ENCODE results near the gene FGF22.

The FGF22 gene

DNA sequence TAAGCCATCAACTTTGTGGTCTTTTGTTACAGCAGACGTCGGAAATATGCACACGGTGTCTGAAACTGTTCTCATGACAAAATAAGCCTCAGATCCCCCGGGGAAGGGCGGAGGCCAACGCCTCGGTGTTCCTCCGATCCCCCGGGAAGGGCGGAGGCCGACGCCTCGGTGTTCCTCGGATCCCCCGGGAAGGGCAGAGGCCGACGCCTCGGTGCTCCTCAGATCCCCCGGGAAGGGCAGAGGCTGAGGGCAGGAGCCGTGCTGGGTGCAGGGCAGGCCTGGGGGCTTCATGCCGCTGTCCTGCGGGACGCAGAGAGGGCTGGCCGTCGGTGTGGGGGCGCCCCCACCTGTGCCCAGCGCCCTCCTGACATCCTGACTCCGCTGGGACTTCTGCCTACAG is 4.7 kb downstream of the FGF22 start:
- no peak for DNase-seq (ENCODE audit: low read depth)

DNA sequence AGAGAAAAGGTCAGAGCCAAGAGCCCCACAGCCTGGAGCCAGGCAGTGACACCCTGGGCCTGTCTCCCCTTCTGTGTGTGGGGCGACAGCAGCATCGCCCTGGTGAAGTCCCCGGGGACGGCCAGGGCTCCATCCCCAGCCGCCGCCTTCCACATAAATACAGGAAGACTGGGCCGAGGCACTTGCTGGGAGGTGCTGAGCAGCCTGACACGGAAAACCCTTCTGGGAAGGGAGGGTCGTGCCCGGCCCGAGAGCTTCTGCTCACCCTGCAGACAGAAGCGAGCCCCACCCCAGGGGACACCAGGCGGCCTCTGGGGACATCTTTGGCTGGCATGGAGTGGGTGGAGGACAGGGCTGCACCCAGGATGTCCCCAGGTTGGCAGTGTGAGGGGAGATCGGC is 5.1 kb downstream of the FGF22 start:
- DNase-seq (ENCODE audit: low read depth): no peak

DNA sequence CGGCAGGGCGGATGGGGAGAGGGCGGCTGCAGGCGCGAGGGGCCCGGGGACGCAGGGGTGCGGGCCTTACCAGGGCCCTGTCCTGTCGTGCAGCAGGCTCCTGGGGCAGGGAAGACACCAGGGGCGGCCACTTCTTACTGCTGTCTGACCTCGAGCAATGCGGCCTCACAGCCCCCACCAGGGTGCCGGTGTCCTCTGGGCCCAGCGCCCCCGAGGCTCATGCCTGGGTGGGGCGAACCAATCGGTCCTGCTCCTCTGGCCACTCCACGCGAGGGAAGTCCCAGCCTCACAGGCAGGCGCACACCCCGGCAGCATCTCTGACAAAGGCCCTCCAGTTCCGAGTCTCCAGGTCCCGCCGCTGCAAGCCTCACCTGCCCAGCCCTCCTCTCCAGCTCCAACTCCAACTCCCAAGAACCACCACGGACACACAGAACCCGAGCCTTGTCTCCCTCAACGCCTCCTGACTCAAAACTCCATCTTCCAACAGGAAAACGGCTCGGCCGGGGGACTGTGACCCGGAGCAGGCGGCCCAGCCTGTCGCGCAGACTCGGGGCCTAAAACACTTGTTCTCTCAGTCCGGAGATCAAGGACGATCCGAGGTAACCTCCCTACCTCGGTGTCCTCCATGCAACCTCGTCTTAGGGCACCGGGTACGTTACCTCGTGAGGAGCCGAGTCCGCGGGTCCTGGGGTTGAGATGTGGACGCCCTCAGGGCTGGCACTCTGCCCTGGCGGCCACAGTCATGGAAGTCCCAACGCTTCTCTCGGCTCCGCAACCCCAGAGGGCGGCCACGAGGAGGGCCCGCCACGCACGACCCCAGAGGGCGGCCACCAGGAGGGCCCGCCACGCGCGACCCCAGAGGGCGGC is 6.5 kb downstream of the FGF22 start:
- no peak for DNase-seq (ENCODE audit: low read depth)

DNA sequence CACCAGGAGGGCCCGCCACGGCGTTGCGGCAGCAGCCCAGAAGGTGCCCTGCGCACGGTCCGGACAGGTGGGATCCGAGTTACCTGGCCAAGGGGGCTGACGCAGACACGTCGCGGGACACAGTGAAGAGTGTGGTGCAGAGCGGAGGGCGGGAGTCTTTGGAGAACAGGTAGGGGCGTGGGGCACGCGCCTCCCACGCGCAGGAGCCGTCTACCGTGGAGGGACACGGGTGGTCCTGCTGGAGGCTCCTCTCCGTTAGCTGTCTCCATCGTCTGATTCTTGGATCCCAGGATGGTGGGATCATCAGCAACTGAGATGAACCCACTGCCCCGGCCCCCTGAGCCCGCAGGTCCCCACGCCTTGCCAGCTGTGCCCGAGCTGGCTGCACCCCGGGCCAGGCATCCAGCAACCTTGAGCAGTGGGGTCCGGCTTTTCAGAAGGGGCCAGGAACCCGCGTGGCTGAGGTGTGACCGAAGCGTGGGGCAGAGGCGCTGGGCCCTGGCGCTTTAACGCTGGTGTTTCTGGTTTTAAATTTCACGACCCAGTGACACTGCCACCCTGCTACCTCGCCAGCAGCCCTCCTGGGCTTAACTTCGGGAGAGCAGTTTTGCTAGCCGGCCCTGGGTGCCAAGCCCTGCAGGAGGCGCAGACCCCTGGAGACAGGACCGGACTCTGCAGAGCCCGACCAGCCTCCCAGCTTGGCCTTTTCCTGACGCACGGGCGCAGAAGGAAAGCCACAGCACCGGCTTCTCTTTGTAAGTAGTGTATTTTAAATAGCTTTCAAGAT is 7.3 kb downstream of the FGF22 start:
- DNase-seq (ENCODE audit: low read depth): no peak

DNA sequence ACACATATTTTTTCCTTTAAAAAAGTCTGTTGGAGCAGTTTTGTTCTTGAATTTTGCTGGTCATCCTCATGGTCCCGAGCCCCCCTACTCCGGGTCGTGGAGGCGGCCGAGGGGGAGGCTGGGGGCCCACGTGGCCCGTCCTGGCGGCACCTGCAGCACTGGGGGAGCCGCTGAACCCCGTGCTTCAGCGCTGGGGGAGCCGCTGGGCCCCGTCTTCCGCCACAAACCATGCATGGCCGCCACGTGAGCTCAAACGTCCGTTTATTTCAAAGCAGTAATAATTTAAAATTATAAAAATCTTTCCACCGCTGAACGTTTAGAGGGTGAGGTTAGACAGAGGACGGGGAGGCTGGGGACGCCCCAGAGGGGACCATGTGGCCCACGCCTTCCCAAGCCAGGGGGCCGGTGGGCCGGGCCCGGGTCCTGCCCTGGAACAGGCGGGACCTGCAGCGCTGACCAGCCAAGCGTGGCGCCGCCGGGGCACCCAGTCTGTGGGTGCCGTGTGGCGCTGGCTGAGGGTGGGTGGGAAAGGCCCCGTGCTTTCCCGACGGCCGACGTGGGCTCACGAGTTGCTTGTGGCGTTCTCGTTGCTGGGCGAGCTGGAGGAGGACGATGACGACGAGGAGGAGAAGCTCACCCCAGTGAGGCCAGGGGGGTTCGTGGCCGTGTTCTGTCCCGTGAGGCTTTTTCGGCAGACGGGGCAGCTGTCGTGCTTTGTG is 8.0 kb downstream of the FGF22 start:
- DNase-seq (ENCODE audit: low read depth): no peak

DNA sequence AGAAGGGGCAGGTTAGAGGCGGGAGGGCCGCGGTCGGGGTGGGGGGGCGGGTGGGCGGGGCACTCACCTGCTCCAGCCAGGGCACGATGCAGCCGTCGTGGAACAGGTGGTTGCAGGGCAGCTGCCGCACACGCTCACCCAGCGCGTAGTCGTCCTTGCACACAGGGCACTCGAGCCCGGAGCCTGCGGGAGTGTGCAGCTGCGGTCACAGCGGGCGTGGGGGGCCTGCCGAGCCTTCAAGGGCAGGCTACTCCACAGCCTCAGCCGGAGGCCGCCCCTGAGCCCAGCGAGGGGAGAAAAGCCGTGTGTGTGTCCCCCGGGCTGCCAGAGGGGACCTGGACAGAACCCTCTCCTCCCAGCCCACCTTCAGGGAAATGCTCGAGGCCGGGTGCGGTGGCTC is 8.6 kb downstream of the FGF22 start:
- no peak for DNase-seq (ENCODE audit: low read depth)

DNA sequence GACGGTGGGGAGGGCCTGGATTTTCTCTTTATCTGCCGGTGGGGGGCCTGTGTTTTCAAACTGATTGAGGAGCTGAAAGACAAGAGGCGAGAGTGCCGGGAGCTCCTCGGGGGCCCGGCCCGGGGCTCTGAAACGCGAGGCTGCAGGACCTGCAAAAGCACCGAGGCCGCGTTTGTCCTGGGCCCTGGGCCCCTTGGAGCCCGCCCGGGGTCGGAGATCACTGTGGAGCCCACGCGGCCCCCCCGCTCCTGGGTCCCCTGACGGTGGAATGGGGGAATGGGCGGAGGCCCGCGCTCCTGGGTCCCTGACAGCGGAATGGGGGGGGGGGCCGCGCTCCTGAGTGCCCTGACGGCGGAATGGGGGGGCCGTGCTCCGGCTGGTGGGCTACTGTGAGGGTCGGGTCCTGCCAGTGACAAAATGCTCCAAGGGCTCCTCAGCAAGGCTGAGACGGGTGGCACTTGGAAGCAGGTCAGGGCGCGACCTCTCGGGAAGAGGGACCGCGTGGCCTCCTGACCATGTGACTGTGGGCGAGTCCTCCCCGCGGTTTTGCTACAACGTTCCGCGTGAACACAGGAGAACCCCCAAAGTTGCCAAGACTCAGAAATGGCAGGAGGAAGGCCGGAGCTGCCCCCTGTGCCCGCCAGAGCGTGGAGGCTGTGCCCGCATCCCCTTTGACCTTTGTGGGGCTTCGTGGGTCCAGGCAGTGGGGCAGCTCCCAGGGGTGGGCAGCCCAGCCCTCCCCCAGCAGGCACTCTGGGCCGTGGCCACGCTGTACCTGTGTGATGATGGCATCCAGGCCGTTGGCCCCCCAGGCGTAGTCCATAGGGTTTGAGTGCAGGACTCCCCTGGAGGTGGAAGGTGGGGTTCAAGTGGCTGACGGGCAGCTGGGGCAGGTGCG is 9.5 kb downstream of the FGF22 start:
- no peak for DNase-seq (ENCODE audit: low read depth)

DNA sequence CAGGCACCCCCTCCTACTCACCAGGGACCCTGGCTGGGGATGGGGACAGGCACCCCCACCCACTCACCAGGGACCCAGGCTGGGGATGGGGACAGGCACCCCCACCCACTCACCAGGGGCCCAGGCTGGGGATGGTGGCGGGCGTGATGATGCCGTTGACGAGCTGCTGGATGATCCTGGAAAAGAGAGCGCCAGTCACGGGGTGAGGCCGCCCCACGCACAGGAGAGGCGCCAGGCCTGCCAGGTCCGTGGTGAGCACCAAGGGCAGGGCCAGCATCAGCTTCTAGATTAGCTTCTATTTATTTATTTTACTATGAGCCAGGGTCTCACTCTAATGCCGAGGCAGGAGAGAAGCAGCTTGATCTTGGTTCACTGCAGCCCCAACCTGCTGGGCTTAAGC is 10.4 kb downstream of the FGF22 start:
- no peak for DNase-seq (ENCODE audit: low read depth)

DNA sequence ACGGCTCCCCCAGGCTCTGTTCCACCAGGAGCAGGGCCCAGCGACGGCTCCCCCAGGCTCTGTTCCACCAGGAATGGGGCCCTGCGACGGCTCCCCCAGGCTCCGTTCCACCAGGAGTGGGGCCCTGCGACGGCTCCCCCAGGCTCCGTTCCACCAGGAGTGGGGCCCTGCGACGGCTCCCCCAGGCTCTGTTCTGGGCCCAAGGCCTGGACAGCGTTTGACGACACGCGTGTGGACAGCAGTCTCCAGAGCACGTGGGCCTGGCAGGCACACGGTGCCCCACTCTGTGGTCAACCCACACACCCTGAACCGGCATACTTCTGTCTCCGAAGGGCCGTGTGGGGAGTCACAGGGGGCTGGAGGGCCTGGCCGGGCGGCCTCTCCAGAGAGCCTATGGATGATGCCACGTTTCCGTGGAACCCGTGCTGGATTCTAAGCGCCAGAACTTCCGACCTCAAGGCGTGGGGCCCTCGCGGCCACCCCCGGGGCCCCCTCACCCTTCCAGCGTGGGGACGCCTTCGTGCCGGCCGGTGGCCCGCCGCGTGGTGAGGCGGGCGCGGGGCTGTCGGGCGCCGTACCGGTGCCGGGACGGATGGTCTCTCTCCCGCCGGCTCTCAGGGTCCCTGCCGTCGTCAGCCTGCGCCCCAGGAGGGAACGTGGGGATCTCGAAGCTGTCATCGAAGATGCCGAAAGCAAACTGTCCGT is 11.6 kb downstream of the FGF22 start:
- no peak for DNase-seq (ENCODE audit: low read depth)

DNA sequence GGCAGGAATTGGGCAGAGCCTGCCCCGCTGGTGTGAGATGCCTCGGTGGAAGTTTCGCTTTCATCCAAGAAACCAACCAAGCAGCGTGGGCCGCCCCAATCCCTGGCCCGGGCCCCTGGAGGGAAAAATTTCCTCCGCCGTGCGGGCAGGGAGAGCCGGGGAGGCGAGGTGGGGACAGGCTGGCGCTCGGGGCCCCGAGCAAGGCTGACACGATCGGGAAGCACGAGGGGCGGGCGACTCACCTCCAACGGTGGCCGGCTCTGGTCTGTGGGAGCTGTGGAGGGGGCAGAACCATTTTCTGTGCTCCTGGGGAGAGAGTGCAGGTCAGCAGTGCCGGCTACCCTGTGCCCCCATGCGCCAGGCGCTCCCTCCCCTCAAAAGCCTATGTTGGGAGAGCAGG is 12.3 kb downstream of the FGF22 start:
- DNase-seq (ENCODE audit: low read depth): no peak

DNA sequence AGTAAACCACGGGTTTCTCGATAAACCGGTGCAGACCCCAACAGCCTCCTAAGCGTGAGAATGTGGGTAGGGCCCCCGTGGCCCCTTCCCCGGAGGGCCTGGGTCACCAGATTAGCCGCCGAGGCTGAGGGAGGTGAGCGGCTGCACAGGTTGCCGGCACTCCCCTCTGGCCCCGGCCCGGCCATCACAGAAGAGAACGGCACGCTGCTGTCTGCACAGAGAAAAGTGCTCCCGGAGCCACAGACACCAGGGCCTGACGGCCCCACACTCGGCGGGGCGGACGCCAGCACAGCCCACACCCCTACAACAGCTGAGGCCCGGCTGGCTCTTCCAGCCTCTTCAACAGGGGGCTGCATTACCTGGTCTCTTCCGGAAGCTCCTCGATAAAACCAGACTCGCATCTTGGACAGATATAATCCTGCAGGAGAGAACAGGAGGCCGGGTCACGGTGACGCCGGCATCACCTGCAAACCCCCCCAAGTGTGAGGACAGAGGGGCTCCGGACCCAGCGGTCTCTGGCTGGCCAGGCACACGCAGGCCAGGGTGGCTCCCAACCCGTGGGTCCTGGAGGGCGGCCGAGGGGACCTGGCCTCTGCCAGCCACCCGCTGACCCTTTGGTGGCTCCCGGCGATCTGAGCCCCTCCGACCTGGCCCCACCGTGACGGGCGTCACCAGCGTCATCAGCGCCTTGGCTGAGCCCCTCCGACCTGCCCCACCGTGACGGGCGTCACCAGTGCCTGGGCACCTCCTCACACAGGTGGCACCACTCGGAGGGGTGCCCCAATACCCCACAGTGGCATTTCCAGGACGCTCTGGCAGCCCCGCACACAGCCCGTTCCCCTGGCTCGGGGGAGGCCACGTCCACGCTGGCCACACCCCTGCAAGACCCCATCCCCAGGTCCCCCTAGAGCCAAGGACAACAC is 13.0 kb downstream of the FGF22 start:
- DNase-seq (ENCODE audit: low read depth): no peak

DNA sequence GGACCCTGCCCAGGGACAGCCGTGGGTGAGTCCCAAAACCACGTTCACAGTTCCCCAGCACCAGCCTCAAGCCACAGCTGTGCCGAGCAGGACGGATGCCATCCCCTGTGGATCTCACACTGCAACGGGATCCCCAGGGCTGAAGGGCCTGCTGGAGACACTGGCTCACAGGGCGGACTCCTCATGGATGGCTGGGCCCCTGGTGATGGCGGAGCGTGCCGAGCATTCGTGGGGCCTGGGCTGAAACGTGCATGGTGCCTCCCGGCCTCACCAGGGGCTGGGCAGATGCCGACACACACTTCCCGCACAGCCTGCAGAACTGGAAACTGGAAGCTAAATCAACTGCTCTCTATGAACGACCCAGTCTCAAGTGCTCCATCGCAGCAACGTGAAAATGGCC is 13.7 kb downstream of the FGF22 start:
- DNase-seq (ENCODE audit: low read depth): no peak

DNA sequence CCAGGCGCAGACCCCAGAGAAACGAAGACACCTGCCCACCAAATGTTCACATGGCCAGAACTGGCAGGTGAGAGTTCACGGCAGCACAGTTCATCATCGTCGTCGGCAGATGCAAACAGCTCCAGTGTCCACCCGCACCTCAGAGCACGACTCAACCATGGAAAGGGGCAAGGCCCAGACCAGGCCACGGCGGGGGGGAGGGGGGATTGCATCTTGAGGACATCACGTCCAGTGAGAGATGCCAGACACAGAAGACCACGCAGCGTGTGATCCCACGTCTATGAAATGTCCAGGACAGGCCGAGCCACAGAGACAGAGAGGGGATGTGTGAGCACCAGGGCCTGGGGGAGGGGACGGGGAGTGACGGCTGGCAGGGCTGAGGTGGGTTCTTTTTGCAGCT is 16.0 kb downstream of the FGF22 start:
- DNase-seq (ENCODE audit: low read depth): no peak

DNA sequence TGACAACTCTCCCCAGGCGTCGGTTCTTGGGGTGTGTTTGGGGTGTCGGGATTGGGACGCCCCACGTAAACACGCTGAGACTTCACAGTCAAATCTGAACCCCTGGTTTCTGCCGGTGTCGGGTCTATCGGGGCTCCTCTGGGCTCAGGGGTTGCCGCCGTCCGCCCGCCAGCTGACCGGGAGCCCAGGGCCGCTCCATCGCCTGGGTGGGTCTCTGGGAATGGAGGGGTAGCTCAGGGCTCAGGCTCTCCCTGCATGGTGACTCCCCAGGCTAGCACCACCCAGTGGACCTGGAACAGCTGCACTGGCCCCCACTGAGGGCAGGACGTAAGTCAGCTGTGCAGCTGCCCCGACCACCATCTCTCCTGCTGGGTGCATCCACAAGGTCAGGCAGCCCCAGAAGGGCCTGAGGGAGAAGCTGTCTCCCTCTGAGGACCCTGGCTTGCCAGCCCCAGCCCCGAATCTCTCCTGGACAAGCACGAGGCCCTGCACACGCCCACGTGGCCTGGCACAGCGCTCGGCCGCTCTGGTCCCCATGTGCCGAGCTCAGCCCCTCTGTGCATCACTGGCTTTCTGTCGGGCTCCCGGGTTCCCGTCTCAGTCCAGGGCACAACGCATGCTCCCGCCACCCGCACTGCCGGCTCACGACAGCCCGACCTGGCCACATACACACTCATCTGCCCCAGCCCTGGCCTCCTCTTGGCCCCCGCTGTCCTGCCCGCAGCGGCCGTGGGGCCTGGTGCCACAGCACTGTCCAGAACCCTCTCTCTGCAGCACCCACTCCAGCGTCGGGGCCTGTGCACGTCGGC is 17.3 kb downstream of the FGF22 start:
- no peak for DNase-seq (ENCODE audit: low read depth)

DNA sequence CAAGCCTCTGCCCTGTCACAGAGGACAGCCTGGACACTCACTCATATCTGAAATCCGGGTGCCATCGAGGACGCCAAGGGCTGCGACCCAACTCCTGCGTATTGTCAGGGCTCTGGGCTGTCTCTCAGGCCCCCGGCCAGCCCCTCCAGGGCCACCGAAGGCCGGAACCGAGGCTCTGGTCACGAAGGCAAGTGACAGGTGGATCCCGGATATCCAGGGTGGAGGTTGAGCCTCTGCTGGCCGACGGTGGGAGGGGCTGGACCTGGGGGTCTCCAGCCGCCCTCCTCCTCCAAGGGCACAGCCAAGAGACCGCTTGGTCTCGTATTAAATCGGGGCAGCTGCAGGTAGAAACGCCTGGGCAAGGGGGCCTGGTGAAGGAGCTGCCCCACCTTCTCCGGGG is 17.9 kb downstream of the FGF22 start:
- DNase-seq (ENCODE audit: low read depth): no peak

DNA sequence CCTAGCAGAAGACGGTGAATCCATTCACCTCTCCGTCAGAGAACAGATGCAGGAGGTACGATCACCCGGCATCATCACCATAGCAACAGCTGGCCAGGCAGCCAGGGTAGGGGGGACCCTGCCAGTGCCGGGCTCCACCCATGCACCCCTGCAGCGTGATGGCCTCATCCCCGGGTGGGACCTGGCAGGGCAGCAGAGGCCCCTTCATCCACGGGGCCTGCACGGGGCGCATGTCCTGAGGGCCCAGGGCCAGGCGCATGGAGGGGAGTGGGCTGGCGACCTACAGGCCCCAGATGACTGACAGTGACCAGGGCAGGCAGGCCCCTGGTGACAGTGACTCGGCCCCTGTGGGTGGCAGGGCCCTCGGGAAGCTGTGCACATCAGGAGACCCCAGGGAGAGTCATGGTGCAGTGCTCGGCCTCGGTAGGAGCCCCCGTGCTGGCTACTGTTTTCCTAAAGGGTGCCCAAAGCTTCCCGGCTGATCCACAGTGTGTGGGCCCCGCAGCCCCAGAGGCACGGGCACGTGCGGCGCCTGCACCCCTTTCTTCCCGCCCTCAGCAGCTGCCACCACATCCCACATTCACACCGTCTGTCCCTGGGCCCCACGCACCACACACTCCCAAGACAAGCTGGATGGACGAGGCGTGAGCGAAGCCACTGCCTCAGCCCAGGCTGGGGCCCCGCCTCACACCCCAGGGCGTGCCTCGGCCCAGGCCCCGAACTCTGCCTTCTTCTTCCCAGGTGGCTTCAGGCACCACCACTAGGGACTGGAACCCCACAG is 18.6 kb downstream of the FGF22 start:
- DNase-seq (ENCODE audit: low read depth): no peak

DNA sequence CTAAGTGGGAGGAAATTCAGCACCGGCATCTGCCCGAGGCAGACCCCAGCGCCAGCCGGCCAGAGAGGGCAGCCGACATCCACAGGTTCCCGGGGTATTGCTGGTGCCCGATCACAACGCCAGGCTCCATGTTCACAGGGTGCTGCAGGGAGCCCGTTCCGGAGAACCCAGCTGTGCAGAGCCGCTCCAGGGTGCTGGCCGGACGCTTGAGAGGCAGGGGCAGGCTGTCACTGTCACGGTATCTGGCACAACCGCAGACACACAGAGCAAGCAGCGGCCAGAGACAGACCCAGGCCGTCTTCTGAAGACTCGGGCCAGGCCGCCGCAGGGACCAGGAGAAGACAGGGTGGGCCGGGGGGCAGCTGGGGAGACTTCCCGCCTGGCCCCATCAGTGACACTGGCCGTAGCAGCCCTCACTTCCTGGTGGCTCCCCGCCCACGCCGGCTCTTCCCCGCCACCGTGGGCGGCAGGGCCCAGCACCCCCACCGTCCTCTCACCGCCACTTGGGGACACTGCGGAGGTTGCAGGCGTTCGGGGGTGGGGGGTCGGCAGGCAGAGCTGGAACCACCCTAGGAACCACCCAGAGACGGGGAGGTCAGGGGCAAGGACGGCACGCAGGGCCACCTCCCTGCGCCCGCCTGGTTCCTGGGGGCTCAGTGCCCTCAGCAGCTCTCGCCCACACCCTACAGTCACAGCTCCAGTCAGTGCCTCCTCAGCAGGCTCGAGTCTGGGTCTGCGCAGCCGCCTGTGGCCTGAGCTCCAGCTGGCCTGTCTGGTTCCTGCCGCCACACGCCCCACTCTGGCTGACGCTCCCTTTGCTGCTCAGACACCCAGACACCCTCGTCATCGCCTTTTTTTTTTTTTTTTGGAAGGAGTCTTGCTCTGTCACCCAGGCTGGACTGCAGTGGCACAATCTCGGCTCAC is 19.5 kb downstream of the FGF22 start:
- no peak for DNase-seq (ENCODE audit: low read depth)
